HEK293 (cell line): ENCODE results near the gene NEURL2.
"Not testable (repeated sequence)": the region's sequence is repeated elsewhere in the genome, so short reads cannot be mapped to it uniquely, and the experiment has no call there.

Source experiments
- CTCF ChIA-PET: fragments of 350-600 bp; formaldehyde crosslinking; extraction: SDS; loops from one replicate; lab custom pipeline; 2021; ENCODE audit warnings: antibody characterized with exemption; lab: Yijun Ruan, JAX
- POLR2A ChIA-PET: fragments of 300-600 bp; formaldehyde crosslinking; extraction: SDS; loops from one replicate; lab custom pipeline; 2020; ENCODE audit warnings: antibody characterized with exemption, inconsistent platforms; lab: Yijun Ruan, JAX
- H3K27ac ChIP-seq: fragments of 200-500 bp; sonication (Bioruptor generic); 2 replicates; pipeline ENCODE4 v1.5.1; 2014; ENCODE audit warnings: low read depth, low read length, control low read depth, inconsistent platforms; ENCODE audit errors: extremely low read depth
- H3K36me3 ChIP-seq, 2 experiments: fragments of 200-500 bp in 1 of 2; sonication (Bioruptor generic) in 1 of 2; 1 replicate in 1 of 2; 2 replicates in 1 of 2; pipeline ENCODE4 v1.5.1; 2014 to 2017; ENCODE audit warnings: inconsistent platforms in 2 of 2, low read length in 2 of 2; ENCODE audit not compliant: control insufficient read depth in 2 of 2, insufficient read depth in 1 of 2
- H3K4me1 ChIP-seq: fragments of 200-500 bp; sonication (Bioruptor generic); 2 replicates; pipeline ENCODE4 v1.5.1; 2014; ENCODE audit warnings: mild to moderate bottlenecking, low read length, inconsistent platforms; ENCODE audit not compliant: control insufficient read depth, insufficient read depth
- H3K4me3 ChIP-seq: 2 replicates; pipeline ENCODE4 v1.5.1; 2011; ENCODE audit warnings: low read depth, mild to moderate bottlenecking, control low read depth, low read length, moderate library complexity
- H3K9me3 ChIP-seq: fragments of 200-500 bp; sonication (Bioruptor generic); 2 replicates; pipeline ENCODE4 v1.5.1; 2014; ENCODE audit warnings: low read depth, low read length, inconsistent platforms; ENCODE audit not compliant: control insufficient read depth, insufficient read depth
- INSM2 ChIP-seq: fragments of 450-650 bp; formaldehyde crosslinking; IDR thresholded peaks from 2 replicates; pipeline ENCODE4 v1.5.1; 2016; ENCODE audit warnings: missing biosample characterization, missing genetic modification characterization
- KLF1 ChIP-seq: fragments of 450-650 bp; formaldehyde crosslinking; IDR thresholded peaks from 2 replicates; pipeline ENCODE4 v1.5.1; 2016; ENCODE audit warnings: missing biosample characterization, missing genetic modification characterization
- SCRT2 ChIP-seq: fragments of 450-650 bp; formaldehyde crosslinking; IDR thresholded peaks from 2 replicates; pipeline ENCODE4 v1.5.1; 2016; ENCODE audit warnings: missing biosample characterization, missing genetic modification characterization
- SP3 ChIP-seq: fragments of 450-650 bp; formaldehyde crosslinking; IDR thresholded peaks from 2 replicates; pipeline ENCODE4 v1.5.1; 2016; ENCODE audit warnings: missing biosample characterization, missing genetic modification characterization
- TCF7L2 ChIP-seq: IDR thresholded peaks from 2 replicates; pipeline ENCODE4 v1.6.1; 2011; ENCODE audit warnings: low read depth, mild to moderate bottlenecking, inconsistent platforms, low read length, moderate library complexity, borderline replicate concordance
- ZBTB26 ChIP-seq: fragments of 450-650 bp; formaldehyde crosslinking; optimal IDR thresholded peaks from 2 replicates; pipeline ENCODE3; 2016; ENCODE audit warnings: missing biosample characterization, mild to moderate bottlenecking, missing genetic modification characterization
- ZFHX2 ChIP-seq: fragments of 450-650 bp; formaldehyde crosslinking; conservative IDR thresholded peaks from 2 replicates; pipeline ENCODE4 v1.5.1; 2016; ENCODE audit warnings: missing biosample characterization, missing genetic modification characterization
- ZFP41 ChIP-seq: fragments of 450-650 bp; formaldehyde crosslinking; IDR thresholded peaks from 2 replicates; pipeline ENCODE4 v1.5.1; 2016; ENCODE audit warnings: missing biosample characterization, missing genetic modification characterization, borderline replicate concordance
- ZIC2 ChIP-seq: fragments of 450-650 bp; formaldehyde crosslinking; IDR thresholded peaks from 2 replicates; pipeline ENCODE4 v1.5.1; 2016; ENCODE audit warnings: missing biosample characterization, missing genetic modification characterization
- ZNF138 ChIP-seq: fragments of 450-650 bp; formaldehyde crosslinking; IDR thresholded peaks from 2 replicates; pipeline ENCODE4 v1.5.1; 2016; ENCODE audit warnings: missing biosample characterization, missing genetic modification characterization, borderline replicate concordance
- ZNF239 ChIP-seq: fragments of 450-650 bp; formaldehyde crosslinking; IDR thresholded peaks from 2 replicates; pipeline ENCODE4 v1.5.1; 2016; ENCODE audit warnings: missing biosample characterization, missing genetic modification characterization
- ZNF335 ChIP-seq: fragments of 450-650 bp; formaldehyde crosslinking; conservative IDR thresholded peaks from 2 replicates; pipeline ENCODE4 v1.5.1; 2016; ENCODE audit warnings: missing biosample characterization, missing genetic modification characterization
- ZNF544 ChIP-seq: fragments of 450-650 bp; formaldehyde crosslinking; IDR thresholded peaks from 2 replicates; pipeline ENCODE4 v1.5.0; 2017; ENCODE audit warnings: missing biosample characterization, missing genetic modification characterization
- TF ChIP-seq, protein P1 (sequence below): fragments of 450-650 bp; formaldehyde crosslinking; IDR thresholded peaks from 2 replicates; pipeline ENCODE4 v1.5.1; 2017; ENCODE audit warnings: missing biosample characterization, missing genetic modification characterization
- TF ChIP-seq, protein P2 (sequence below): fragments of 450-650 bp; formaldehyde crosslinking; IDR thresholded peaks from 2 replicates; pipeline ENCODE4 v1.5.1; 2017; ENCODE audit warnings: missing biosample characterization, missing genetic modification characterization
- TF ChIP-seq, protein P3 (sequence below): fragments of 450-650 bp; formaldehyde crosslinking; IDR thresholded peaks from 2 replicates; pipeline ENCODE4 v1.5.1; 2016; ENCODE audit warnings: missing biosample characterization, missing genetic modification characterization

Gene NEURL2

DNA sequence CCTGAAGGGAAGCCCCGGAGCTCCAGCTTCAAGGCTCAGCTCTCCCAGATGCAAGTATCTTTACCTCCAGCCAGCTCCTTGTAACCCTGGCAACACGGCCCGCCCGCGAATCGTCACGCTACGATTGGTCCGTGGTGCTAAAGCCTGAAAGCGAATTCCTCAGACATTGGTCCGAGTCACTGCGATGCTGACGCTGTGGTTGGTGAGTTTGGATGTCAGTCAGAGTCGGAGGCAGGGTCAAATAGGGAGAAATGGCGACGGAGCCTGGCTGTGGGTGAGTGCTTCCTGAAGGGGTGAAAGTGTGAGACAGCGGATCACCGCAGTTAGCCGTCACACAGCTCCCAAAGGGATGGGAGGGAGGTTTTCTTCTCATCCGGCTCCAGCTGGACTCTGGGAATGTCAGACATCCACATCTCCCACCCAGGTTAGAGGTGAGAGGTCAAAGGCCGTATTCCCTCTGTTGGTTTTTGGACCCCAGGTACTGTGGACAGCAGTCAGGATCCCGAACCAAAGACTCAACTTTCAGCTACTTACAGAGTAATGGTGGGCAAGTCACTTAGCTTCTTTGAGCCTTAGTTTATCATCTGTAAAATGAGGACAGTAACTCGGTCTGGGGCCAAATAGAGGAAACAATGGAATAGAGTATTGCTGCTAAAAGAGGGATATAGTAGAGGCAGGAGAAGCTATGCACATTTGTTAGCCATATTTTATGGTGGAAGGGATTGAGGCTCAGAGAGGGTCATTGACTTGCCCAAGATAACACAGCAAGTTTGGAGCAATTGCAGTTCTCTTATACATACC lies 9.8 kb downstream of the NEURL2 start, which contains the start of gene ZSWIM1 (continued):
- TF ChIP-seq INSM2 (tag by site-specific recombination) (0 out of 2 replicates have a peak, but pooled peaks have one; percentile 22), ZNF335 (tag by site-specific recombination) (peak; percentile 74), SP3 (peak; percentile 60)

GRCh38 chr20:45878076-45878761 lies 12.8 kb downstream of the NEURL2 start:
- CTCF ChIA-PET = interaction anchor here (0.8 kb wide), 1 partner anchor 49 kb away, joined by 3 read pairs; no protein-coding TSS in a partner anchor

DNA sequence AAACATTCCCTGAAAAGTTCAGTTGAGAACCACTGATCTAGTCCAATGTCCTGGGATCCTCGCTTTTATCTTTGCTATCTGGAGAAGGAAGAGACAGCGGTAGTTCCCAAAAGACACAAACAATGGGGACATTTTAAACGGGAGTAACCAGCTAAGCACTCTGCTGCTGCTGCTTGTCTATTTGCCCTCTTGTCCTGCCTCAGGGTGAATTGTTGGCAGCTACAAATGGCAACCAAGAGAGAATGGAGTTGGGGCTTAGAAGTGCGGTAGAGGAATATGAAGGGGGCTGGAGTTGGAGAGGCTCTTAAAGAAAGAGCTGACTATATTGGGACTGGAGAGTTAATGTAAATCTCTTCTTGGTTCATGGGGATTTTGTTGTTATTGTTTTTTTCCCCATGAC lies 16.4 kb downstream of the NEURL2 start:
- Histone ChIP-seq H3K9me3 (no peaks in the 10 kb centered on the region), H3K36me3 (peaks cover 0 to 29% of the 10 kb centered on the region in 2 experiments; a peak in 1 of 3 replicates), H3K4me1 (no peaks in the 10 kb centered on the region), H3K27ac (no peak overlapping the region), H3K4me3 (no peak overlapping the region)
- CTCF ChIA-PET = interaction anchor here (0.5 to 1.5 kb wide), 3 partner anchors 76 to 140 kb away, joined by 3 to 4 read pairs (median 4); no protein-coding TSS in a partner anchor
- TF ChIP-seq ZNF239 (no peak), ZBTB26 (tag by site-specific recombination) (no peak), SCRT2 (no peak), ZIC2 (tag by site-specific recombination) (no peak), ZFP41 (tag by site-specific recombination) (no peak)
- TF ChIP-seq, protein P1, sequence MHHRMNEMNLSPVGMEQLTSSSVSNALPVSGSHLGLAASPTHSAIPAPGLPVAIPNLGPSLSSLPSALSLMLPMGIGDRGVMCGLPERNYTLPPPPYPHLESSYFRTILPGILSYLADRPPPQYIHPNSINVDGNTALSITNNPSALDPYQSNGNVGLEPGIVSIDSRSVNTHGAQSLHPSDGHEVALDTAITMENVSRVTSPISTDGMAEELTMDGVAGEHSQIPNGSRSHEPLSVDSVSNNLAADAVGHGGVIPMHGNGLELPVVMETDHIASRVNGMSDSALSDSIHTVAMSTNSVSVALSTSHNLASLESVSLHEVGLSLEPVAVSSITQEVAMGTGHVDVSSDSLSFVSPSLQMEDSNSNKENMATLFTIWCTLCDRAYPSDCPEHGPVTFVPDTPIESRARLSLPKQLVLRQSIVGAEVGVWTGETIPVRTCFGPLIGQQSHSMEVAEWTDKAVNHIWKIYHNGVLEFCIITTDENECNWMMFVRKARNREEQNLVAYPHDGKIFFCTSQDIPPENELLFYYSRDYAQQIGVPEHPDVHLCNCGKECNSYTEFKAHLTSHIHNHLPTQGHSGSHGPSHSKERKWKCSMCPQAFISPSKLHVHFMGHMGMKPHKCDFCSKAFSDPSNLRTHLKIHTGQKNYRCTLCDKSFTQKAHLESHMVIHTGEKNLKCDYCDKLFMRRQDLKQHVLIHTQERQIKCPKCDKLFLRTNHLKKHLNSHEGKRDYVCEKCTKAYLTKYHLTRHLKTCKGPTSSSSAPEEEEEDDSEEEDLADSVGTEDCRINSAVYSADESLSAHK (tag by site-specific recombination) = no peak
- TF ChIP-seq, protein P2, sequence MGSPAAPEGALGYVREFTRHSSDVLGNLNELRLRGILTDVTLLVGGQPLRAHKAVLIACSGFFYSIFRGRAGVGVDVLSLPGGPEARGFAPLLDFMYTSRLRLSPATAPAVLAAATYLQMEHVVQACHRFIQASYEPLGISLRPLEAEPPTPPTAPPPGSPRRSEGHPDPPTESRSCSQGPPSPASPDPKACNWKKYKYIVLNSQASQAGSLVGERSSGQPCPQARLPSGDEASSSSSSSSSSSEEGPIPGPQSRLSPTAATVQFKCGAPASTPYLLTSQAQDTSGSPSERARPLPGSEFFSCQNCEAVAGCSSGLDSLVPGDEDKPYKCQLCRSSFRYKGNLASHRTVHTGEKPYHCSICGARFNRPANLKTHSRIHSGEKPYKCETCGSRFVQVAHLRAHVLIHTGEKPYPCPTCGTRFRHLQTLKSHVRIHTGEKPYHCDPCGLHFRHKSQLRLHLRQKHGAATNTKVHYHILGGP (tag by site-specific recombination) = no peak
- POLR2A ChIA-PET = no interaction called here

More at GRCh38 chr20:45878076-45878761, 12.8 kb downstream of the NEURL2 start:
- TF ChIP-seq ZNF544 (tag by site-specific recombination) (no peak), ZFHX2 (tag by site-specific recombination) (no peak), ZNF138 (tag by site-specific recombination) (no peak), TCF7L2 (no peak), KLF1 (tag by site-specific recombination) (no peak)
- TF ChIP-seq, protein P3, sequence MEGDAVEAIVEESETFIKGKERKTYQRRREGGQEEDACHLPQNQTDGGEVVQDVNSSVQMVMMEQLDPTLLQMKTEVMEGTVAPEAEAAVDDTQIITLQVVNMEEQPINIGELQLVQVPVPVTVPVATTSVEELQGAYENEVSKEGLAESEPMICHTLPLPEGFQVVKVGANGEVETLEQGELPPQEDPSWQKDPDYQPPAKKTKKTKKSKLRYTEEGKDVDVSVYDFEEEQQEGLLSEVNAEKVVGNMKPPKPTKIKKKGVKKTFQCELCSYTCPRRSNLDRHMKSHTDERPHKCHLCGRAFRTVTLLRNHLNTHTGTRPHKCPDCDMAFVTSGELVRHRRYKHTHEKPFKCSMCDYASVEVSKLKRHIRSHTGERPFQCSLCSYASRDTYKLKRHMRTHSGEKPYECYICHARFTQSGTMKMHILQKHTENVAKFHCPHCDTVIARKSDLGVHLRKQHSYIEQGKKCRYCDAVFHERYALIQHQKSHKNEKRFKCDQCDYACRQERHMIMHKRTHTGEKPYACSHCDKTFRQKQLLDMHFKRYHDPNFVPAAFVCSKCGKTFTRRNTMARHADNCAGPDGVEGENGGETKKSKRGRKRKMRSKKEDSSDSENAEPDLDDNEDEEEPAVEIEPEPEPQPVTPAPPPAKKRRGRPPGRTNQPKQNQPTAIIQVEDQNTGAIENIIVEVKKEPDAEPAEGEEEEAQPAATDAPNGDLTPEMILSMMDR (tag by site-specific recombination) = no peak
- TF ChIP-seq, all 188 proteins: peak for 0
- H3K9me3 ChIP-seq = no peaks in the 10 kb centered on the region
- peaks cover 0 to 35% of the 10 kb centered on the region in 2 experiments; a peak in 1 of 3 replicates for H3K36me3 ChIP-seq
- H3K27ac ChIP-seq = no peak overlapping the region
- no peaks in the 10 kb centered on the region for H3K4me1 ChIP-seq
- POLR2A ChIA-PET = interaction anchor here (0.9 kb wide), 1 partner anchor 17 kb away, joined by 4 read pairs; no protein-coding TSS in a partner anchor
- no peak overlapping the region for H3K4me3 ChIP-seq

DNA sequence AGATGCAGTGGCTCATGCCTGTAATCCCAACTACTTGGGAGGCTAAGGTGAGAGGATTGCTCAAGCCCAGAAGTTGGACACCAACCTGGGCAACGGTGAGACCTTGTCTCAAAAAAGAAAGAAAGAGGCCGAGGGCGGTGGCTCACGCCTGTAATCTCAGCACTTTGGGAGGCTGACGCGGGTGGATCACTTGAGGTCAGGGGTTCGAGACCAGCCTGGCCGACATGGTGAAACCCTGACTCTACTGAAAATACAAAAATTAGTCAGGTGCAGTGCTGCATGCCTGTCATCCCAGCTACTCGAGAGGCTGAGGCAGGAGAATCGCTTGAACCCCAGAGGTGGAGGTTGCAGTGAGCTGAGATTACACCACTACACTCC lies 16.9 kb downstream of the NEURL2 start:
- H3K9me3 ChIP-seq, H3K4me1 ChIP-seq, H3K27ac ChIP-seq, POLR2A ChIA-PET, H3K4me3 ChIP-seq: not testable (repeated sequence)
- CTCF ChIA-PET = interaction anchor here (0.5 to 0.8 kb wide), 2 partner anchors 114 to 327 kb away, joined by 3 read pairs; partner anchors contain the start of gene EPPIN
- peaks cover 0 to 29% of the 10 kb centered on the region in 2 experiments; a peak in 2 of 3 replicates for H3K36me3 ChIP-seq
